ENCODE data around the gene ANKRD62.
"Not testable (repeated sequence)": the region's sequence is repeated elsewhere in the genome, so short reads cannot be mapped to it uniquely, and the experiment has no call there.

The ANKRD62 gene

DNA sequence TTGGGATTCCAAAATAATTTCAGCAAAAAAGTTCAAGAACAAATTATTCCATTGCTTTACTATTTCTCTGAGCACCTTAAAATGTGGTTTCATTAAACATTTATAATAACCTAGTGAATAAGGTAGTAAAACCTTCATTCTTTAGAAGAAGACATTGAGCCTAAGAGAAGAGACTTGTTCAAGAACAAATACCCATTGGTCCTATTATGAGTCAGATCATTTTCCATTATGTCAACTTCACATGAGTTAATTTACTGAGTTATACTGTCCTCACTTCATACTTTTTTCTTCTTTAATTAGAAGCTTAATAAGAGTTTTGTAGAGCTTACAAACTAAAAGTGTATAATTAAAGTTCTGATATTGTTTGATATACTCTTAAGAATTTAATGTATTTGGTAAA lies 5.5 kb downstream of the ANKRD62 start:
- DNase-seq (ENCODE audit: low read depth), result no peak

GRCh38 chr18:12101266-12101665 lies 7.6 kb downstream of the ANKRD62 start:
- DNase-seq (ENCODE audit: low read depth), result no peak

DNA sequence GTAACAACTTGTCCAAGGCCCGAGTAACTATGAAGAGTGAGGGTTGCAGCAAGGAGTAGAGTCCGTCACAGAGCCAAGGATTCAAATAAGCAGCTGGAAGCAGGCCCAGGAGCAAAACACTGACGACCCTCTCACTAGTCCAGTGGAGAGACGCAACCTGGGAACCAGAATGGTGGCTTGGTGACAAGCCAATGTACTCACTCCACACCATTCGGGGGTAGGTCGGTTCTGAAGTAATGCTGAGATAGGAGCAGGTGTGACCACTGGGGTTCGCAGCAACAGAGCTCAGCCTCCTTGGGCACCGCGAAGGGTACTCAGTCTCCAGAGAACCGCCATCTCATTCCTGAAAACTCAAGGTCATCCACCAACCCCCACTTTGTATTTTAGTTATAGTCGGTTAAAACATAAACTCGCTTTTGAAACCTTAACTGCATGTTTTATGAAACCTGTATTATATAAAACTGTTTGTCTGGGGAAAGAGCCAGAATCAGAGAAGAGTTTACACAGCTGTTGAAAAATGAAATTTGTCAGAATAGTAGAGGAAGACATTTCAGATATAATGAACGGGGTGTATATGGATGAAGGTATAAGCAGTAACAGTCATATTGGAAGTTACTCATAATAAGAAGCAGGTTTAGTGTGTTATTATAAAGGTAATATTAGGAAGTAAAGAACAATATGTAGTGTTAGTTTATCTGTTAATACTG lies 8.6 kb downstream of the ANKRD62 start:
- no peak for DNase-seq (ENCODE audit: low read depth)

- DNase-seq (ENCODE audit: low read depth), result no peak
Observed at GRCh38 chr18:12106471-12106870, 12.8 kb downstream of the ANKRD62 start.

DNA sequence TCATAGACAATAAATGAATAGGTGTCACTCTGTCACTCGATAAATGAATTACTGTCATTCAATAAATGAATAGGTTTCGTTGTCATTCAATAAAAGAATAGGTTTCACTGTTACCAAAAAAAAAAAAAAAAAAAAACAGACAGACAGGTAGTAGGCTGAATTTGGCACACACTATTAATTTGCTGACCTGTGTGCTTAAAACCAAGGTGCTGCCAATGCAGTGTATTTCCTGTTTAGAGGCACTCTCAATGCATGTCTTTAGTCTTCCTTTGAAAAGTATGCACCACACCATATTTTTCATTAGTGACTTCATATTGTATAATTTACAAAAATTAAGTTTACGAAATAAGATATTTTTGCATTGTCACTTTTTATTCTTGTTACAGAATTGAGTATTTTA lies 16.2 kb downstream of the ANKRD62 start:
- no peak for DNase-seq (ENCODE audit: low read depth)

DNA sequence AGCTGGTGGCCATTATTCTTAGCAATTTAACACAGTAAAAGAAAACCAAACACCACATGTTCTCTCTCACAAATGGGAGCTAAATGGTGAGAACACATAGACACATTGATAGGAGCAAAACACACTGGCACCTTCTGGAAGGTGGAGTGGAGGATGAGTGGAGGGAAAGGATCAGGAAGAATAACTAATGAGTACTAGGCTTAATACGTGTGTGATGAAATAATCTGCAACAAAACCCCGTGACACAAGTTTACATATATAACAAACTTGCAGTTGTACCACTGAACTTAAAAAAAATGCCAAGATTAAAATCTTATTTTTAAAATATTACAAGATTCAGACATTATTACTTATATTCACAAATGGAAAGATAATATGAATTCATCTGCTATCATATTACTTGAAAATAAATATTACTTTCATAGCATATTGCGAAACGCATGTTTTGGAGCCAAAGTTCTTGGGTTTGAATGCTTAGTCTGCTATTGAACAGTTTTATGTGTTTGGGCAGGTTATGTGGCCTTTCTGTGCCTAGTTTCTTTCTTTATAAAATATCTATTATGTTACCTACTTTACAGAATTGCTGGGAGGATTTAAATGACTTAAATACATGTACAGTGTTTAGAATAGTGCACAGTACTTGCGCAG lies 20.5 kb downstream of the ANKRD62 start:
- no peak for DNase-seq (ENCODE audit: low read depth)

GRCh38 chr18:12119358-12119757 lies 25.7 kb downstream of the ANKRD62 start:
- no peak for DNase-seq (ENCODE audit: low read depth)

DNA sequence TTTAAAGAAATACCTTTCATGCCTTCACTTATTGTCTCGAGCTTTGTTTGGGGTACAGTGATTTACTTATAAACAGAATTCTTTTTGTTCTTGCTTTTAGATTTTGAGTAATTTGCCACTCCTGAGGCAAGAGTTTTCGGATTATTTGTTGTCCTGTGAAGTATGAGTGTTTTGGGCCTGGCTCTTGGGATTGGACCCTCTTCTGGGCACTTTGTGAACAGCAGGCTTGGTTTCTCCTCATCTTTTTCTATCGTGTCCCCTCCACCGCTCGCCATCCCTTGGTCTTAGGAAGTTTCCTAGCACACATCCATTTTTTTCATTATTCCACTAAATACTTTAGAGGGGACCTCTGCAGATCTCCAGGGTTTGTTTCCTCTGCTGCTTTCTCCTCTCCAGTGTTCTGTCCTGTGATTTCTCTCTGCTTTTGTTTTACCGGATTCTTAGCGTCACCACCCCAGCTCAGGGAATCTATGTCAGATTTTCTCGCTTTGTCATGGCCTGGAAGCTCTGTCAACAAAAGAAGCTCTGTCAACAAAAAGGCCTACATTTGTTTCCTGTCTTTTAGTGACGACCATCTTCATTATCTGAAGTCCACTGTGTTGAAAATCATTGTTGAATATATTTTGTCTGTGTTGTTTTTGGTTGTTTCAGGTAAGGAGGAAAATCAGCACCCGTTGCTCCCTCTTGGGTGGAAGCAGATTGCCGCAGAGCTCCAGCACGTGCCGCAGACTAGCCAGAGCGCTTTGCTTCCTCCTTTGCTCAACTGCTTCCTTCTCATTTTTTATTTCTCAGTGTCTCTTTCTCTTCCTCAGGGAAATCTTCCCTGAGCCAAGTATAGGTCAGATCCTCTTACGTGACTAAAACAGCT lies 27.8 kb downstream of the ANKRD62 start:
- no peak for DNase-seq (ENCODE audit: low read depth)

GRCh38 chr18:12122043-12122389 lies 28.4 kb downstream of the ANKRD62 start:
- not testable (repeated sequence) for DNase-seq (ENCODE audit: low read depth)

GRCh38 chr18:12127647-12128046 lies 34.0 kb downstream of the ANKRD62 start:
- not testable (repeated sequence) for DNase-seq (ENCODE audit: low read depth)

- DNase-seq (ENCODE audit: low read depth), result not testable (repeated sequence)
Observed at GRCh38 chr18:12138831-12139230, 45.2 kb downstream of the ANKRD62 start.

GRCh38 chr18:12140866-12141265 lies 47.2 kb downstream of the ANKRD62 start:
- DNase-seq (ENCODE audit: low read depth), result not testable (repeated sequence)

GRCh38 chr18:12141778-12142177 lies 48.1 kb downstream of the ANKRD62 start:
- not testable (repeated sequence) for DNase-seq (ENCODE audit: low read depth)

DNA sequence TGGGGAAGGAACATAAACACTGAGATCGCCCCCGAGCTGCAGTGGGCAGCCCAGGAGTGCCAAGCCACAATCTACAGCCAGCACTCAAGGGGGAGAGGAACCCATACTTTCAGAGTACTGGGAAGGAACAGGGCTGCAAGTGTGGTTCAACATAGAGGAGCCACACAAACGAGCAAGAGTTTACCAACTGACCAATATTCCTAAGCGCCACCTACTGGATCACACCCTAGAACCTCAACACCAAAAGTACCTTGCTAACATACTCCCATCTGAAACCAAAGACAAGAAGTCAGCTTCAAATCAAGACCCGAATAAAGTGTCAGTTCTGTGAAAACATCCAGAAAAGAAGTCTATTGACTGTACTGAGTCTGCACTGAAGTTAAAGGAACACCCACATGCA lies 55.8 kb downstream of the ANKRD62 start:
- DNase-seq (ENCODE audit: low read depth), result not testable (repeated sequence)

DNA sequence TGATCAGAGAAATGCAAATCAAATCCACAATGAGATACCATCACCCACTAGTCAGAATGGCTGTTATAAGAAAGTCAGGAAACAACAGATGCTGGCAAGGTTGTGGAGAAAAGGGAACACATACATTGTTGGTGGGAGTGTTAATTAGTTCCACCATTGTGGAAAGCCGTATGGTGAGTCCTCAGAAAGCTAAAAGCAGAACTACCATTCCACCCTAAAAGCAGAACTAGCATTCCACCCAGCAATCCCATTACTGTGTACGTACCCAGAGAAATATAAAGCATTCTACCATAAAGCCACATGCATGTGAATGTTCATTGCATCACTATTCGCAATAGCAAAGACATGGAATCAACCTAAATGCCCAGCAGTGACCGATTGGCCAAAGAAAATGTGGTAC lies 60.7 kb downstream of the ANKRD62 start:
- no peak for DNase-seq (ENCODE audit: low read depth)

DNA sequence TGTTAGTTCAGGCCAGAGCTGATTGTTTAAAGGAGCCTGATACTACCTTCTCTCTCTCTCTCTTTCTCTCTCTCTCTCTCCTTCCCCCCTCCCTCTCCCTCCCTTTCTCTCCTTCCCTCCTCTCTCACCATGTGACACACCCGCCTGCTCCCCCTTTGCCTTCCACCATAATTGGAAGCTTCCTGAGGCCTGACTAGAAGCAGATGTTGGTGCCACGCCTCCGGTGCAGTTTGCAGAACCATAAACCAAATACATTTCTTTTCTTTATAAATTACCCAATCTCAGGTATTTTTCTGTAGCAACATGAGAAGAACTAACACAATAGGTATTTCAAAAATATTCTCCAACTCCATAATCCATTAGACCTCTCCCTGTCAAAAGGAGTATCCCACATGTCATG lies 62.4 kb downstream of the ANKRD62 start:
- DNase-seq (ENCODE audit: low read depth), result no peak

GRCh38 chr18:12159446-12159845 lies 65.8 kb downstream of the ANKRD62 start:
- DNase-seq (ENCODE audit: low read depth), result no peak

- DNase-seq (ENCODE audit: low read depth), result no peak
Observed at GRCh38 chr18:12162786-12163185, 69.1 kb downstream of the ANKRD62 start.

- no peak for DNase-seq (ENCODE audit: low read depth)
Observed at GRCh38 chr18:12165038-12165768, 71.6 kb downstream of the ANKRD62 start.
